Activated CD4-positive, alpha-beta T cell treated with anti-CD3 and anti-CD28 coated beads for 36 hours (primary cell): ENCODE measurements around the gene FSTL4. TPM values are rescaled to one million over a fixed set of nuclear protein-coding genes. Genes with fewer than 3 reads are reported as not detected.

Experiments
- ATAC-seq: fragments of 200-7000 bp; cut with Tn5 transposase; one replicate; pipeline ENCODE4 v1.10.0; 2021; ENCODE audit warnings: mild to moderate bottlenecking, moderate library complexity
- CTCF ChIA-PET: fragments of 350-600 bp; sonication (Branson Sonifier 250); formaldehyde crosslinking; loops from one replicate; lab custom pipeline; 2021; ENCODE audit warnings: antibody characterized with exemption; lab: Charles Lee
- POLR2A ChIA-PET: fragments of 350-600 bp; sonication (Branson Sonifier 250); formaldehyde crosslinking; loops from one replicate; lab custom pipeline; 2021; ENCODE audit warnings: antibody characterized with exemption, inconsistent platforms; lab: Charles Lee
- DNase-seq: peaks from one replicate; pipeline ENCODE4 v3.0.0-alpha.2; 2020
- H3K27ac Mint-ChIP-seq: one replicate; pipeline ENCODE4 v1.8.0; 2021; ENCODE audit warnings: mixed read lengths
- H3K27me3 Mint-ChIP-seq: one replicate; pipeline ENCODE4 v1.8.0; 2021; ENCODE audit warnings: mixed read lengths
- H3K36me3 Mint-ChIP-seq: one replicate; pipeline ENCODE4 v1.8.0; 2021; ENCODE audit warnings: low read depth, mixed read lengths
- H3K4me1 Mint-ChIP-seq: one replicate; pipeline ENCODE4 v1.8.0; 2021; ENCODE audit warnings: mixed read lengths
- H3K4me3 Mint-ChIP-seq: one replicate; pipeline ENCODE4 v1.8.0; 2021; ENCODE audit warnings: mild to moderate bottlenecking, moderate library complexity, mixed read lengths
- H3K9me3 Mint-ChIP-seq: one replicate; pipeline ENCODE4 v1.8.0; 2021; ENCODE audit warnings: low read depth, mixed read lengths
- intact Hi-C, 2 experiments: fragments of 100-400 bp; cut with DNase I in 1 of 2; cut with micrococcal nuclease in 1 of 2; formaldehyde crosslinking; loops; one replicate each; pipeline versions ENCODE4 v1.14.2 to v1.15.1; 2022 to 2024; cut with DNase I, micrococcal nuclease
- total RNA-seq, 2 experiments: library from RNA; stranded (reverse); gene quantifications; one replicate each; pipeline ENCODE4 v1.2.3, GENCODE V29; 2021

The FSTL4 gene
- total RNA-seq, 2 experiments from 2014 or later = not detected

DNA sequence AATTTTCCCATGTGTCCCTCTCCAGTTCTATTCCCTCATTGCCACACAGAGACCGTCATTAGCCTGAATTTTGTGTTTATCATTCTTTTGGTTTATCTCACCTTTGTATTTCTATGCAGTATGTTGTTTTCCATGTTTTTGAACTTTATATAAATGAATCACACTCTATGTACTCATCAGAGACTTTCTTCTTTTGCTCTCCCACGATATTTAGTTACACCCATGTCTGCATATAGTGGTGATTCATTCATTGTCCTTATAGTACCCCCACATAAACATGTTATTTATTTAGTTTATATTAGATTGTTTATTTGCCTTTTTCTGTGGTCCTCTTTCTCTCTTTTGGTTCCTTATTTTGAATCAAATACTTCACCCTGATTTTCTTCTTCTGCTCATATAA, 199.7 kb downstream of the FSTL4 start:
- H3K4me1 Mint-ChIP-seq = no peaks in the 10 kb centered on the region
- ATAC-seq (no peak), DNase-seq (no peak)
- H3K9me3 Mint-ChIP-seq = no peaks in the 10 kb centered on the region
- H3K36me3 Mint-ChIP-seq = no peaks in the 10 kb centered on the region
- peaks cover 19% of the 10 kb centered on the region for H3K27me3 Mint-ChIP-seq
- POLR2A ChIA-PET = no interaction called here
- H3K4me3 Mint-ChIP-seq = no peak overlapping the region
- CTCF ChIA-PET = no interaction called here
- intact Hi-C loops = no loop called here
- no peak overlapping the region for H3K27ac Mint-ChIP-seq

DNA sequence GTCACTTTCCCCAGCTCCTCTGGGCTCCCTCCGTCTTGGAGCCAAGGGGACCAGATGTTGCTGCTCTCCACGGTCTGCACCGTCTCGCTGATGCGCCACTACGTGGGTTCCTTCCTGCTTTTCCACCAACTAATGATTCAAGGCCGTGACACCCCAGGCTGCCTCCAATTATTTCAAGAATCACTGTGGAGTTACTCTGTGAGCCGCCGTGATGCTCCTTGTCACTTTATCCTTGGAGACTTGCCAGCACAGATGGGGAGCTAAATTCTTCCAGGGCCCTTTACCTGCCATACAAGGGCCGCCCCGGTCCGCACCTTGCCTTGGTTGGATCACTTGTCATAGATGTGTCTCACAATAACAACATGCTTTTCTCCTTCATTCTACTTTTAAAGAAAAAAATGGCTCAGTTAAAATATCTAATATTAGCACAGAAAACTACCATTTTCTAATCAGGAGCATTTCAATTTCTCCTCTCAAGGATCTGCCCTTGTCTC, 202.0 kb downstream of the FSTL4 start:
- ATAC-seq (no peak), DNase-seq (no peak)
- Mint-ChIP-seq H3K27me3 (peaks cover 9% of the 10 kb centered on the region), H3K4me1 (no peaks in the 10 kb centered on the region), H3K9me3 (no peaks in the 10 kb centered on the region), H3K36me3 (no peaks in the 10 kb centered on the region), H3K27ac (no peak overlapping the region), H3K4me3 (no peak overlapping the region)
- intact Hi-C loops = no loop called here
- ChIA-PET POLR2A (no interaction called here), CTCF (interaction anchor here (0.7 to 2.4 kb wide), 2 partner anchors 13 to 41 kb away, joined by 3 to 8 read pairs; no protein-coding TSS in a partner anchor)

DNA sequence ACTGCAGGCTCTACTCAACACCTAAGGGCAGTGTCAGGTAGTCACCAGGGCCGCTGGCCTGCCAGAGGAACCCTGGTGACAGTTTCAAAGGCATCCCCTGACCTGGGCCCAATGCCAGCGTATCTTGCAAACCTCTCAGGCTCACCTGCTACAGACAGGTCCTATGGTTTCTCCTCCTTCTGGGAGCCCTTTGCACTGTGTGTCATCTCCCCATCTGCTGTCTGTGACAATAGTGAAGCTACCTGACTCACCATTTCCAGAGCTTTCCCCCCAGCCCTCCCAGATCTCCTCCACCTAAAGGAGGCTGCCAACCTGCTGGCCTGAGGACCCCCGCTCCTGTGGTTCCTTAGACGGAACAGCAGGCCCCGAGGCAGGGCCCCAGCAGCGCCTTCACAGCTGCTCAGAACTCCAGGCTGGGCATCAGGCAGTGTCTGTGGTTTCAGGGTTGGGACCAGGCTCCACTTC, 203.1 kb downstream of the FSTL4 start:
- ChIA-PET CTCF (interaction anchor here (2.4 kb wide), 1 partner anchor 14 kb away, joined by 8 read pairs; no protein-coding TSS in a partner anchor), POLR2A (no interaction called here)
- Mint-ChIP-seq H3K36me3 (no peaks in the 10 kb centered on the region), H3K4me3 (no peak overlapping the region), H3K9me3 (no peaks in the 10 kb centered on the region), H3K27me3 (peaks cover 8% of the 10 kb centered on the region), H3K4me1 (no peaks in the 10 kb centered on the region), H3K27ac (no peak overlapping the region)
- no peak for DNase-seq
- ATAC-seq = peak; percentile 36
- intact Hi-C loops = no loop called here

DNA sequence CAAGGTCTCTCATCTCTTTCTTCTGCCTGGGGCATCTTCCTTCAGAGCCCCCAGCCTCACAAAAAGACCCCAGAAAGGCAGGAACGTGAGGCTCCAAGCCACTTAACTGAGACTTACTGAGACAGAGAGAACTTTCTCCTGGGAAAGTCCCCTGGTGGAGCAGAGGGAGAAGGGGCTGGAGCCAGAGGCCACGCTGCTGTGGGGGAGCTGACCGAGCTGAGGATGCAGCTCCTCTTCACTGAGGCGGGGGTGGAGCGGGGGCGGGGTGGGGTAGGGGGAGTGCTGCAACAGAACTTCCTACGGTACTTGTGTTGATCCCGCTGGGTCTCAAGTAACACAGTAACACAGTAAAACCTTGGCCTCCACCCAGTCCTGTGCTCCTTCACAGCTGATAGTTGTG, 204.0 kb downstream of the FSTL4 start:
- Mint-ChIP-seq H3K4me1 (no peaks in the 10 kb centered on the region), H3K4me3 (no peak overlapping the region), H3K27ac (no peak overlapping the region), H3K36me3 (no peaks in the 10 kb centered on the region), H3K9me3 (no peaks in the 10 kb centered on the region), H3K27me3 (peaks cover 5% of the 10 kb centered on the region)
- DNase-seq = no peak
- ChIA-PET POLR2A (no interaction called here), CTCF (no interaction called here)
- no peak for ATAC-seq
- intact Hi-C loops = no loop called here

DNA sequence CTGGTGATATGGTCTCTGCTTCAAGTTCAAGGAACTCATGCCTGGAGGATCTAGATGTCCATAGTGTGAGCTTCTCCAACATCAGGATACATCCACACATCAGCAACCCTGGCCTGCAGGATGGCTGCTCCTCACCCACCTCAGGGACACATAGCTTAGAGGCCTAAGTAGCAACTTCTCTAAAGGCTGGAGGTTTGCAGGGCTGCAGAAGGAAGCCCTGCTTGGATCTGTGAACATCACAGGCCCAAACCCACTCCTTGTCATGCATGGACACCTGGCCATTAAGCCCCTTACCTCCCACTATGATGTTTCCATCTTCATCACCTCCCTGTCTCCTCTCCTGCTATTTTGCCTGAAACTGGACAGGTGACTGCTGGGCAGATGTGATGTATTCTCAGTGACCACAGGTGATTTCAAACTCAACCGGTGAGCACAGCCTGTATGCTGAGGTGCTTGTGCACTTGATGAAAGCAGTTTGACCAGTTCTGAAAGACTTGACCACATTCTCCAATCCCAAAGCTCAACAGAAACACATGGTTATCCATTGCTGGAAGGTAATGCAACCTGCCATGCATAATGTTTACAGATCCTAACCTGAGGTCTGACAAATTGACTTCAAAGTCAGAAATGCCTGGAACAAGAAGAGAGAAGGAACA, 205.2 kb downstream of the FSTL4 start:
- Mint-ChIP-seq H3K9me3 (no peaks in the 10 kb centered on the region), H3K27ac (no peak overlapping the region), H3K27me3 (no peaks in the 10 kb centered on the region), H3K36me3 (no peaks in the 10 kb centered on the region), H3K4me1 (no peaks in the 10 kb centered on the region), H3K4me3 (no peak overlapping the region)
- ATAC-seq (no peak), DNase-seq (no peak)
- POLR2A ChIA-PET = no interaction called here
- CTCF ChIA-PET = interaction anchor here (1.2 kb wide), 1 partner anchor 9 kb away, joined by 5 read pairs; no protein-coding TSS in a partner anchor
- intact Hi-C loops = no loop called here

DNA sequence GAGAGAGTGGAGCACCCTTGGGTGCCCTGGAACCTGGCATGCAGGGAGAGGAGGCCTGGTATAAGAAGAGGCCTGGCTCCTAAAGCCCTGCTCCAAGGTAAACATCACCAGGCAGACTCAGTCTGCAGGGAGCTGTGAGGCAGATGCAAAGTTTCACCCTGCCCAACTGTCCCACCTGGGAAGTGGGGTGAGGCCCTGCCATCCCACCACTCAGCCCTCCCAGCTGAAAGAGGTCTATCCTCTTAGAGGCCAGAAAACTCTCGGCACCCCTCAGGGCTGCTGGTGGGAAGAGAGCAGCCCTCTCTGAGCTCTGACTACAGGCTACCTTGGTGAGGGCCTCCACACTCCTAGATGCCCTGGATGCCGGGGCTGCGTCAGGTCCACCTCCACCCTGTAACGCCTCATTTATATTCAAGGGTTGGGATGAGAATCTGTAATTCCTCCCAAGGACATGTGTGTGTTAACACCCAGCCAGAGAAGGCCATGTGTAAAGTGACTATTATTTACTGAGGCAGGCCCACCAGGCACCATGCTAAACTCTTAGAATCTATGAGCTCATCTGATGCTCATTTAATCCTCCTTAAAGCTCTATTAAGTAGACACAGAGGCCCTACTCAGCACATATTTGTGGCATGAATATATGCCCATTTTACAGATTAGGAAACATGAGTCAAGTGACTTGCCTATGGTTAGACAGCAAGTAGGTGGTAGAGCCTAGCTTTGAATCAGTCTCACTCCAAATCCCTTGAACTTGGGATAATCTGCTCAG, 205.9 kb downstream of the FSTL4 start:
- CTCF ChIA-PET = interaction anchor here (1.2 kb wide), 1 partner anchor 10 kb away, joined by 5 read pairs; no protein-coding TSS in a partner anchor
- Mint-ChIP-seq H3K27ac (no peak overlapping the region), H3K27me3 (no peaks in the 10 kb centered on the region), H3K4me3 (no peak overlapping the region), H3K9me3 (no peaks in the 10 kb centered on the region), H3K36me3 (no peaks in the 10 kb centered on the region), H3K4me1 (no peaks in the 10 kb centered on the region)
- POLR2A ChIA-PET = interaction anchor here (0.6 kb wide), 1 partner anchor 19 kb away, joined by 3 read pairs; no protein-coding TSS in a partner anchor
- intact Hi-C loops = no loop called here
- DNase-seq (no peak), ATAC-seq (no peak)

DNA sequence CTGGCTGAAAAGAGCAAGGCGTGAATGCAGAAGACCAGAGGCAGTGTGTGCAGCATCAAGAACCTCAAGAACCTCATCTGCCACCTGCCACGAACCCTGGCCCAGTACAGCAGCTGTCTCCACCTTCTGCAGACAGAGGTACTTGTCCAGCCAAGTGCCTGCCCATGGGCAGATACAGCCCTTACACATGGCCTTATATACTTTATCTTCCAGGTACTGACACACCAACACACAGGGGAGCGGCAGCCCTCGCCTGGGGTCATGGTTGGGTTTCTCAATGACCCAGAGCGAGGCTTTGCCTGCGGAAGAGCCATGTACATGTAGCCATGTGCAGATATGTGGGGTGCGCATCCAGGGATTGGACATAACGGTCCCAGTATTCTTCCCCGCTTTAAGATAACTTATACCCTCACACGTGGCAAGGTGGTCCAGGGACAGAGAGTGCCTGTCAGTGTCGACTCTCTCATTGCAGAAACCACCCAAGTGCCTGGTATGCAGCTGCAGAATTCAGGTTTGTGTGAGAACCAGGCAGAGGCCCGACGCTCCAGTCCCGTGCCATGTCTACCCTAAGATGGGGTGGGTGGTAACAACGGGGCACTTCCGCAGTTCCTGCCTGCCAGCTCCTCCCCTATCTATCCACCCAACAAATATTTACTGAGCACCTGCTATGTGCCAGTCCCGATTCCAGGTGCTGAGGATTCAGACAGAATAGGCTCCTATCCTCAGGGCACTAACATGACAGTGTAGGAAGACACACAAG, 206.9 kb downstream of the FSTL4 start:
- Mint-ChIP-seq H3K27ac (no peak overlapping the region), H3K9me3 (no peaks in the 10 kb centered on the region), H3K36me3 (no peaks in the 10 kb centered on the region), H3K27me3 (no peaks in the 10 kb centered on the region), H3K4me1 (no peaks in the 10 kb centered on the region), H3K4me3 (no peak overlapping the region)
- intact Hi-C loops = no loop called here
- POLR2A ChIA-PET = no interaction called here
- CTCF ChIA-PET = interaction anchor here (0.7 kb wide), 1 partner anchor 142 kb away, joined by 3 read pairs; no protein-coding TSS in a partner anchor
- no peak for ATAC-seq
- no peak for DNase-seq

DNA sequence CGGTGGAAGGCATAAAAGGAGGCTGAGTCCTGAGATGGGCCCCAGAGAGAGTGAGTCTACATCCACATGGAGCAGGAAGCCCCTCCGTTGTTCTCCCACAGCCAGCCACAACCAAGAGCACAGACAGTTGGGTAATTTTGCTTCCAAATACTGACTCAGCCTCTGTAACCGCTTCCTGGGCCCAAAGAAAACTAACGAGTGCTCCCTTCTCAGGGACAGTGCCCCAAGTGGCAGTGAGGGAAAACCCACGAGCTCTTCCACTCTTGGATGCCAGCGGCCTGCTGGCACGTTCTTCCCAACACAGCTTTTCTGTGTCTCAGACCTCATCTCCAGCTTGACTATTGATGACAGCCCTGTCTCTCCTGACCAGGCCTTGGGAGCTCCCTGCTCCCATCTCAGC, 207.6 kb downstream of the FSTL4 start:
- ChIA-PET CTCF (no interaction called here), POLR2A (no interaction called here)
- Mint-ChIP-seq H3K27me3 (no peaks in the 10 kb centered on the region), H3K4me1 (peaks cover under 1% of the 10 kb centered on the region), H3K9me3 (no peaks in the 10 kb centered on the region), H3K4me3 (no peak overlapping the region), H3K36me3 (no peaks in the 10 kb centered on the region), H3K27ac (no peak overlapping the region)
- intact Hi-C loops = no loop called here
- ATAC-seq (no peak), DNase-seq (no peak)

DNA sequence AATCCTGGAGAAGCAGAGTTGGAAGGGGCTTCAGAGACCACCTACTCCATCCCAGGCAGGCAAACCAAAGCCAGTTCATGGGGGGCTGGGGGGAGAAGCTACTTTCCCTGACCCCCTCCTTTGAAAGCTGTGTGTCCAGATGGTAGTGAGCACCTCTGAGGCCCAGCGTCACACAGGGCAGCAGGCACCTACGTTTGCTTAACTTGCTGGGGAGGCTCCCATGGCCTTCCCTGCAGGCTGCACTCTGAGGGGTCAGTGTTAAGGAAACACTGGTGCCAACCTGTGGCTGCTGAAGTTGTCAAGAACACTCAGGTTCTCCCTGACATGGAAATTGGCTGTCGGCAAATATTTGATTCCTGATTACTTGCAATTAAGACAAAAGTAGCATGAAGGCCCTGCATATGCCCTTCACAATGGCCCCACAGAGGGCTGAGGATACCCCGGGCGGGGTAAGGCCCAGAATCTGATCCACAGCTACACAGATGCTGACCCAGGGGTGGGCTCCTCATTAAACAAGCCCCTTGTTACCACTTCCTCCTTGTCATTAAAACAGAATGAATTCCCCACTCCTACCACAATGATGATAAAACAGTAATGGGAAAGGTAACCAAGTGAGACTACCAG, 208.5 kb downstream of the FSTL4 start:
- ATAC-seq (no peak), DNase-seq (no peak)
- Mint-ChIP-seq H3K4me3 (no peak overlapping the region), H3K27me3 (no peaks in the 10 kb centered on the region), H3K9me3 (no peaks in the 10 kb centered on the region), H3K4me1 (peaks cover 9% of the 10 kb centered on the region), H3K36me3 (no peaks in the 10 kb centered on the region), H3K27ac (no peak overlapping the region)
- CTCF ChIA-PET = no interaction called here
- POLR2A ChIA-PET = no interaction called here
- intact Hi-C loops = no loop called here

DNA sequence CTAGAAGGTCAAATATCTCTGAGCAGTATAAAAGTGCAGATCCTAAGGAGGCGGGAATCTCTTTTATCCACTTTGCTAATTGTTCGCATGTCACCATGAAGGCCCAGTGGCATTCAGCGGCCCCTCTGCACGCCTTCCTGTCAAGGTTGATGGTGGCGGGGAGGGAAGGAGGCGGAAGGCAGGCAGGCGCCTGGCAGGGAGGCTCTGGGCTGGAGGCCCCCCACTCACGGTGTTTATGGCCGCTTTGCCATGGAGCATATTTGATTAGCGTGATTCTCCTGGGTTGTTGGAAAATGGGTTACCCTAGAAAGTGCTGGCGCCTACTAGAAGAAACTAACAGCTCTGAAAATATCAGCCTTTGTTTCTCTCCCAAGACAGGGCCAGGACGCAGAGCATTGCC, 209.6 kb downstream of the FSTL4 start:
- intact Hi-C loops = no loop called here
- H3K27ac Mint-ChIP-seq = no peak overlapping the region
- no peaks in the 10 kb centered on the region for H3K27me3 Mint-ChIP-seq
- ATAC-seq (no peak), DNase-seq (no peak)
- no peaks in the 10 kb centered on the region for H3K9me3 Mint-ChIP-seq
- peaks cover 20% of the 10 kb centered on the region for H3K4me1 Mint-ChIP-seq
- H3K4me3 Mint-ChIP-seq = no peak overlapping the region
- CTCF ChIA-PET = no interaction called here
- no peaks in the 10 kb centered on the region for H3K36me3 Mint-ChIP-seq
- POLR2A ChIA-PET = no interaction called here

DNA sequence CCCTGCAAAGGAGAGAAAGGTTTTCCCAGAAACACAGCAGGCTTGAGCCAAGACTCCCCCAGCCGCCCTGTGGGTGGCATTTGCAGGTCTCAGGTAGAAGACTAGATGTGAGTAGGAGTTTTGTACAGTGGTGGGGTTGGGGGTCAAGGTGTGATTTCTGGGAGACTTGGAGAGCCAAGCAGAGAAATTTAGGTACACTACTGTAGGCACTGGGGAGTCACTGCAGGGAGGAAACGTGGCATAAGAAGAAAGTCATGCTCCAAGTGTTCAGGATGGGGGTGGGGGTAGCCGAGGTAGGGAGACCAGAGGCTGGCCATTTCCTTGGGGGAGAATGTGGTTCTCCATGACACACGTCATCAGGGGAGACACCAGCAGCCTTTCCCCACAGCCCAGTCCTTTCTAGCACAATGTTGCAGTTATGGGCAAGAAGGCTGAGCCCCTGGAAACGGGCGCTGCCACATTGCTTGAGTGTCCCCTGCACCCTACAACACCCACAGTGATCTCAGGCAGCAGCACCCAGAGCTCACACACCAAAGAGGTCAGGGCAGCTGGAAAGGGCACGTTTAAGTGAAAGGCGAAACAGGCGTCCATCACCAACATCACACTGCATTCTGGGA, 210.5 kb downstream of the FSTL4 start:
- ChIA-PET CTCF (no interaction called here), POLR2A (no interaction called here)
- DNase-seq (no peak), ATAC-seq (no peak)
- H3K4me1 Mint-ChIP-seq = peaks cover 27% of the 10 kb centered on the region
- H3K36me3 Mint-ChIP-seq = no peaks in the 10 kb centered on the region
- H3K27ac Mint-ChIP-seq = no peak overlapping the region
- intact Hi-C loops = no loop called here
- H3K9me3 Mint-ChIP-seq = no peaks in the 10 kb centered on the region
- H3K4me3 Mint-ChIP-seq = no peak overlapping the region
- no peaks in the 10 kb centered on the region for H3K27me3 Mint-ChIP-seq
